ENCODE measurements around the gene ZNF341.

Gene ZNF341

DNA sequence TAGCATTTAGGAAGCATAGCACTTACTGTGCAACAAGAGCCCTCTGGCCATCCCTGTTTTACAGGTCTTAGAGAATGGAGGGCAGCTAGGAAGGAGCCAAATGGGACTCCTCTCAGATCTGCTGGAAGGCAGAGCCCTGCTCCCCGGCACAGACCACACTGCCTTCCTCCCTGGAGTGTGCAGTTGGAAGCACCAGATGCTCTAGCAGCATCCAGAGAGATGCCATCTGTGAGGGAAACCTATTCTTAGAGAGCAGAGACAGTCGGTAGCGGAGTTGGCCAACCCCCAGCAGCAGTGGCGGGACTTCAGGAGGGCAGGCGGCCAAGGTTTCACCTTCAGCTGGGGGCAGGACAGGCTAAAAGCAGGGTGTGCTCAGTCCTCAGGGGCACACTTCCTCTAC is 28.9 kb upstream of the ZNF341 start:
- no peak for DNase-seq (ENCODE audit: low spot score)

DNA sequence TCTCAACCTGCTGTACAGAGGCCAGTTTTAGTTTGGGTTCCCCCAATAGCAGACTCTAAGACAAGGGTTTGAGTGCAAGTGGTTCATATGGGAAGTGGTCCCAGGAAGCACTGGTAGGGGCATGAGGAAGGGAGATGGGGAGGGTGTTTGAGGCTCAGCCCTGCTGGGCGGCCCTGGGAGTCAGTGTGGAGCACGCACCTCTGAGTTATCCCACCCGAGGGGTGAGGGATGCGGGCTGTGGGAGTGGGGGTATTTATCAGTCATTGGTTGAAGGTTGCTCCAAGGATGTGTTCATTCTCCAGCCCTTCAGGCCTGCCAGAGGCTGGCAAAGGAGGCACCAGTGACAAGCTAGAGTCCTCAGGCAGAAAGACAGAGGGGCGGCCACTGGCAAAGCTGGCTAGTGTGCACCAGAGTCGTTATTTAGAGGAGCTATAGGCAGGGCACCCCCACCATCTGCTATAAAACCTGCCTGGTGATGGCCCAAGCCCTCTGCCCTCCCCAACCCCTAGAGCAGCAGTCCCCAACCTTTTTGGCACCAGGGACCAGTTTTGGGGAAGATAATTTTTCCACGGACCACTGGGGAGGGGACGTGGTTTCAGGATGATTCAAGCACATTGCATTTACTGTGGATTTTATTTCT is 28.2 kb upstream of the ZNF341 start:
- DNase-seq (ENCODE audit: low spot score): no peak

DNA sequence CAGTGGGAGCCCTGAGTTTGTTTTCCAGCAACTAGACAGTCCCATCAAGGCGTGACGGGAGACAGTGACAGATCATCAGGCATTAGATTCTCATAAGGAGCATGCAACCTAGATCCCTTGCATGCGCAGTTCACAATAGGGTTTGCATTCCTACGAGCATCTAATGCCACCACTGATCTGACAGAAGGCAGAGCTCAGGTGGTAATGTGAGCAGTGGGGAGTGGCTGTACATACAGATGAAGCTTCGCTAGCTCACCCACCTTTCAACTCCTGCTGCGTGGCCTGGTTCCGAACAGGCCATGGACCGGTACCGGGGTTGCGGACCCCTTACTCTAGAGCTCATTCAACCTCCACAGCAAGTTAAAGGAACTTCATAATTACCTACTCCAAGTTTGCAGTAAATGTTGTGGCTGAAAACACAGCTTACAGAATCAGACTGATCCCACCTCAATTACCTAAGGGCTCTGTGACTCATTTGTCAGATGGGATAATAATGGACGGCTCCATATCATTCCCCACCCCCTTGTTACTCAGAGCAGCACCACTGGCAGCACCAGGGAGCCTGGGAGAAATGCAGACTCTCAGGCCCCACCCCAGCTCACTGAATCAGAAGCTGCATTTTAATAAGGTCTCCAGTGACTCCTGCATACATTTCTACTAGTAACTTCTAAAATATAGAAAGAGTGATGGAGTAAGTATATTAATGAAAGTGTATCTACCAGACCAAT is 27.4 kb upstream of the ZNF341 start:
- no peak for DNase-seq (ENCODE audit: low spot score)

DNA sequence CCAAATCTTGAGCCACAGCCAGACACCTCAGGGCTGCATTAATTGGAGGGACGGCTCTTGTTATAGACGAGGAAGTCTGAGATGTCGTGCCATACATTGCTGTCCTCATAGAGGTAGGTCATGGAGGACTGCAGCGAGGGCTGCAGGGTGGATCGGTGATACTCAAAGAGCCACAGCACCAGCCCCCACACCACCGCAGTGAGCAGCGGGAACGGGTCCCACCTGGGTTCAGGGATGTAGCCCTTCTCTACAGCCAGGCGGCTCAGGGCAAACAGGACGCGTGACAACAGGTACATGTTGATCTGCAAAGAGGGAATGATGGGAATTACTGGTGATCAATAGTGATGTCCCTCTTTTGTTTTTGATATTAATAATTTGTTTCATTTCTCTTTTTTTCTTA is 24.1 kb upstream of the ZNF341 start:
- no peak for DNase-seq (ENCODE audit: low spot score)

DNA sequence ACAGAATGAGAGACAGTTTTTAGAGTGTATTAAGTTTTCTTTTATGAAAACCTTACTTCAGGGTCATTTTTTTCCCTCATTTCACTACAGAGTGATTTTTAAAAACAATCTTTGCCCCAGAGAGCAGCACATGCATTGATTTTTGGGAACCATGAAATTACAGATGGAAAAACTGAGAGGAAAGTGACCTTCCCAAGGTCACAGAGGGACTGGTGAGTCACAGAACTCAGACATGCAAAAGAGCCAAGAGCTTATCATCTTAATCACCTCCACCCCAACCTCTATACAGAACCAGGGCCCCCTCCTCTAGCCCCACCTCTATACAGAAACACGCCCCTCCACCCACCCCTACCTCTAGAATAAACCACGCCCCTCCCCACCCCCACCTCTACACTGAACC is 22.4 kb upstream of the ZNF341 start:
- no peak for DNase-seq (ENCODE audit: low spot score)

DNA sequence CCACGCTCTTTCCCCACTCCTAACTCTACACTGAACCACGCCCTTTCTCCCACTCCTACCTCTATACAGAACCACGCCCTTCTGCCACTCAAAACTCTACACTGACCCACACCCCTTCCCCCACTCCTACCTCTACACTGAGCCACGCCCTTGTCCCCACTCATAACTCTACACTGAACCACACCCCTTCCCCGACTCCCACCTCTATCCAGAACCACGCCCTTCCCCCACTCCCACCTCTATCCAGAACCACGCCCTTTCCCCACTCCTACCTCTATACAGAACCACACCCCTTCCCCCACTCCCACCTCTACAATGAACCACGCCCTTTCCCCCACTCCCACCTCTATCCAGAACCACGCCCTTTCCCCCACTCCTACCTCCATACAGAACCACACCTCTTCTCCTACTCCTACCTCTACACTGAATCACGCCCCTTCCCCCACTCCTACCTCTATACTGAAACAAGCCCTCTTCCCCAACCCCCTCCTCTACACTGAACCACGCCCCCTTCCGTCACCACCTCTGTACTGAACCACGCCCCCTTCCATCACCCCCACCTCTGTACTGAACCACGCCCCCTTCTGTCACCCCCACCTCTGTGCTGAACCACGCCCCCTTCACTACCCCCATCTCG is 21.8 kb upstream of the ZNF341 start:
- DNase-seq (ENCODE audit: low spot score): no peak

DNA sequence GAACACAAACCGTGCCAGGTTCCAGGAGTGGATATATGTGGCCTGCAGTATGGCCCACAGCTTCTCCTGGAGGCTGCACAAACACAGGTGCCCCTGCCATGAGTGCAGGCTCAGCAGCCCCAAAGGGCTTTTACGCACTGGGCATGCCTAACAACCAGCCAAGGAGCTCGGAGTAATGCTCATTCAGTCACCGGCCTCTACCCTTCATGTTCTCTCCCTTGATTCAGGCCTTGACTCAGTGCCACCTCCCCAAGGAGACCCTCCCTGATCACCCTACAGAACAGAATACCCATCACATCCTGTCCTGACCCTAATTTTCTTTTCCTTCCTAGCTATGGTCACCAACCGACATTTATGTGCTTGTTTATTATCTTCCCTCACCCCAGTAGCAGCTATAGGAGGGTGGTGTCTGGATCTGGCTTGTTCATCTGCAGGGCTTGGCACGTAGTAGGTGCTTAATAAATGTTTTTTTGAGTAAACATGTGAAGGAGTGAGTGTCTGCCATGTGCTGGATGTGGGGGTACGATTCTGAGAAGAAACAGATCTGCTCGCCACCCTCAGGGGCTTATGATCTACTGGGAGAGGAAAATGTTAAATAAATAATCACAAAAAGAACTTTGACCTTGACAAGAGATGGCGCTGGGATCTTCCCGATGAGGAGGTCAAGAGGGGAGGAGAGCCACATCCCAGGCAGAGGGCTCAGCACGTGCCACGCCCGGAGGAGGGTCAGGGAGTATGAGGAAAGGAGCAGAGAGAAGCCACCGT is 20.9 kb upstream of the ZNF341 start:
- no peak for DNase-seq (ENCODE audit: low spot score)

DNA sequence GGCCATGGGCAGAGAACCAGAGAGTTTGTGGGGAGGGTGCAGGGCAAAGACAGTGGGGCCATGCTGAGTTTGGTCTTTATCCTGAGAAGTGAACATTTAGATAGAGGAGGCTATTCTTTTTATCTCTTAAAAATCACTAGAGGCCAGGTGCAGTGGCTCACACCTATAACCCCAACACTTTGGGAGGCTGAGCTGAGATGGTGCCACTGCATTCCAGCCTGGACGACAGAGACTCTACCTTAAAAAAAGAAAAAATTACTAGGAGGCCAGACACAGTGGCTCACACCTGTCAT is 20.4 kb upstream of the ZNF341 start:
- DNase-seq (ENCODE audit: low spot score): no peak

DNA sequence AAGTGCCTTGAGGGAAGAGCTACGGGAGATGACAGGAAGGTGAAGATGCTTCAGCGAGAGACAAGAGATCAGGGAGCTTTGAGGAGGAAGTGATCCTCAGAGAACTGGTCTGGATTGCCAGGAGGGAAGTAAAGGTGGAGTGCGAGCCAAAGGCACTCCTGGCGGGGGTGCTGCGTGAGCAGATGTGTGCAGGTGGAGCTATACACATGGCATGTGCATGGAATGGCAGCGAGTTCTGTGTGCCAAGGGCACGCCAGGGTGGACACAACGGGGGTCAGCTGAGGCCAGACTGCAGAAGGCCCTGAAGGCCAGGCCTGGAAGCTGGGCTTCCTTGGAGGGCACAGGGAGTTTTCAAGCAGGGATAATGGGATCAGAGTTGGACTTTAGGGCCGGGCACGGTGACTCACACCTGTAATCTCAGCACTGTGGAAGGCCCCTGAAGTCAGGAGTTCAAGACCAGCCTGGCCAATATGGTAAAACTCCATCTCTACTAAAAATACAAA is 17.9 kb upstream of the ZNF341 start:
- no peak for DNase-seq (ENCODE audit: low spot score)

DNA sequence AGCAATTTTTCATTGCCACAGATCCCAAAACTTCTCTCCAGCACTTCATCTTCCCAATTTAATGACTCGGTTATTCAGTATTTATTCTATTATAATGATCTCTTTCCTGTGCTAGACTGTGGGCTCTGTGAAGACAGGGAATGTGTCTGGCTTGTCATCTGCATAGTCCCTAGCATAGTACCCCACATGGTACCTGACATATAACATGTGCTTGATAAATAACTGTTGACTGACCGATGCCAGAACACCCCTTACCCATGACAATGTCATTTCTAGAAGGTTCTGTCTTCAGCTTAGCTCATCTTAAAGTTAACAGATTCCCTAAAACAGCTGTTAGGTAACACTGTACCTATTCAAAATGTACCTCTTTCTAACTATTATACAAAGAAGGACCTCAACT is 15.3 kb upstream of the ZNF341 start:
- DNase-seq (ENCODE audit: low spot score): no peak

DNA sequence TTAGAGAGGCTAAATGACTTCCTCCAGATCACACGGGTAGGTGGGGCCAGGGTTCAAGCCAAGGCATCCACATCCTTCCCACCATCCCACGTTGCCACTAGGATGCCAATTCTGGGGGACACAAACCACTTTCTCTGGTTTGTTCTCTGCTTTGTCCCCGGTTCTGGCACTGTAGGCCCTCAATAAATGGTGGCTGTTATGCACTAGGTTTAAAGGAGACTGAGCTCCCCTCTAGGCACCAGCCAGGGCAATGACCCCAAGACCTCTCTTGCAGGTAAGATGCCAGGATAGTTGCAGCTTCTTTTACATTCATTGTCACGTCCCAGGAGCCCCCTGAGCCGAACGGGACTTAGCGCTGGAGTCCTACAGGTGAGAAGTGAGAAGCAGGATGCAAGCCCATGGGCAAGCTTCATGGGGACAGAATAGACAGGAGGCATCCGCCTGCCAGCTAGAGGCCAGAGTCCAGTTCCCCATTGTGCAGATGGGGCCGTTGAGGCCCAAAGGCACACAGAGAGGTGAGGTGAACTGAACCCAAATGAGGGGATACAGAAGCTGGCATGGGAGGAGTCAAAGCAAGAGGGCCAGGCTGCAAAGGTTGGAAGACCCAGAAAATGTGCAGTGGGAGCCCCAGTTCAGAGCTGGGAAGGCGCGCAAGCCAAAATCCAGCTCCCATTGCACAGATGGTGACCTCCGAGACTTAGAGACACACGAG is 12.4 kb upstream of the ZNF341 start:
- DNase-seq (ENCODE audit: low spot score): no peak

DNA sequence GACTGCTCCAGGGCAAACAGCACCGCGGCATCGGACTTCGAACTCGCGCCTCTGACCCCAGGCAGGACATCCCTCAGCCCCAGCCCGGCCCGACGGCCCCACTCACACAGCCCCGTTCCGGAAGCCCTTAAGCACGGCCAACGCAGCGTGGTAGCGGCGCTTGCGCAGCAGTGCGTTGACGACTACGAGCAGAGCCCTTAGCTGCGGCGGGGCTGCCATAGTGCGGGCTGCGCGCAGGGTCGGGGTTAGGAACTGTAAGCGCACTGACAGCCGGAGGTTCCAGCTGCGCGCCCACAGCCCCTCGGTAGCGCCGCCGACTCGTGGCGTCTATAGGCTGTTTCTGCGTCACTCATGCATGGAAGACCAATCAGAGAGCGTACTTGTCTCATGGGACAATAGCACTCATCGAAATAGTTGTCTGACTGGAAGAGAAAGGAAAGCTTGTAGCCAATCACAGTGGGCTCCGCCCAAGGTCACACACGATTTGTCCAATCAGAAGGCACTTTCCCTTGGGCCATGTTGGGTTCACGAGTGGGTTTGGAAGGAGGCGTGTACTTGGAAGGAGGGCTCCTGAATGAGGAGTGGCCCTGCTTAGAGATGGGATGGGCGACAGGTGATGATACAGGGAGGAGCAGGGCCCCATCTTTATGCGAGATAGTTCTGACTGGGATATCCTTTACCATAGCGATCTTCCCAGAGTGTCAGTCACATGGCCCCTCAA is 11.6 kb upstream of the ZNF341 start, which contains the start of gene PXMP4:
Gene PXMP4 (minus strand): TSS at position 322 of the 721 bp plus-strand sequence. CDS start 103 bp downstream, at position 219.
- DNase-seq (ENCODE audit: low spot score): peak; percentile 97

DNA sequence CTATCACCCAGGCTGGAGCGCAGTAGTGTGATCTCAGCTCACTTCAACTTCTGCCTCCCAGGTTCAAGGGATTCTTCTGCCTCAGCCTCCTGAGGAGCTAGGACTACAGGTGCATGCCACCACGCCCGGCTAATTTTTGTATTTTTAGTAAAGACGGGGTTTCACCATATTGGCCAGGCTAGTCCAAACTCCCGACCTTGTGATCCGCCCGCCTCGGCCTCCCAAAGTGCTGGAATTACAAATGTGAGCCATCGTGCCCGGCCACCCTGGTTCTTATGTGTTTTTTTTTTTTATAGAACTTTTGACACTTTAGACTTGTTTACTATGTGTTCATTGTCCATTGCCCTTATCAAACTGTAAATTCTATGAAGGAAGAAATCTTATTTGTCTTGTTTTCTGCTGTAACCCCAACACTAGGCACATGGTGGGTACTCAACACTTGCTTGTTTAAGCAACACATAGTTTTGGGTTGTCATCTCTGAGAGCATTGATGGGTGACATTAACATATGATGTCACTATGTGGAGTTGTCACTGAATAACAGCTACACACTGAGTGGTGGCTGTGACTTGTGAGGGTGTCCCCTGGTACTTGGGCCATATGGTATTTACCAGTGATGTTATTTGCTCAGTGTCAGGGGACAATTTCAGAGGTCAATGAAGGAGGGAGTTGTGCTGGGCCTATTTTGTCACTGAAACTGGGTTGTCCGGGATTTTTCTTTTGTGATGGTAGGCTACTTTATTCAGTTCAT is 10.2 kb upstream of the ZNF341 start:
- no peak for DNase-seq (ENCODE audit: low spot score)

DNA sequence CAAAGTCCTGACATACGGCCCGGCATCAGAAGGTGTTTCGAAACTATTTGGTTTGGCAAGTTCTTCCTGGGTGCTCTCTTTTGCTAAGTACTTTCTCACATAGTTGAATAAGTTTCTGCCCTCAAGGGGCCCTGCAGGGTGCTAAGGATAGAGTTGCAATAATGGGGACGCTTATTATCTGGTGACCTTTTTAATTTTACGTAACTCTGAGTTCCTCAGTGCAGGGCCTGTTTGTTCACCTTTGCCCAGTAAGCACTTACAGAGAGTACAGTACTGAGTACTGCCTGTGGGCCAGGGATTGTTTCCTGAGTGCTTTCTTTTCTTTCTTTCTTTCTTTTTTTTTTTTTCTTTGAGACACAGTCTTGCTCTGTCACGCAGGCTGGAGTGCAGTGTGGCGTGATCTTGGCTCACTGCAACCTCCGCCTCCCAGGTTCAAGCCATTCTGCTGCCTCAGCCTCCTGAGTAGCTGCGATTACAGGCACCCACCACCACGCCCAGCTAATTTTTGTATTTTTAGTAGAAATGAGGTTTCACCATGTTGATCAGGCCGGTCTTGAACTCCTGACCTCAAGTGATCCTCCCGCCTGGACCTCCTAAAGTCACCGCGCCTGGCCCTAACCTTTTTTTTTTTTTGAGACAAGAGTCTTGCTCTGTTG is 7.2 kb upstream of the ZNF341 start:
- DNase-seq (ENCODE audit: low spot score): no peak

DNA sequence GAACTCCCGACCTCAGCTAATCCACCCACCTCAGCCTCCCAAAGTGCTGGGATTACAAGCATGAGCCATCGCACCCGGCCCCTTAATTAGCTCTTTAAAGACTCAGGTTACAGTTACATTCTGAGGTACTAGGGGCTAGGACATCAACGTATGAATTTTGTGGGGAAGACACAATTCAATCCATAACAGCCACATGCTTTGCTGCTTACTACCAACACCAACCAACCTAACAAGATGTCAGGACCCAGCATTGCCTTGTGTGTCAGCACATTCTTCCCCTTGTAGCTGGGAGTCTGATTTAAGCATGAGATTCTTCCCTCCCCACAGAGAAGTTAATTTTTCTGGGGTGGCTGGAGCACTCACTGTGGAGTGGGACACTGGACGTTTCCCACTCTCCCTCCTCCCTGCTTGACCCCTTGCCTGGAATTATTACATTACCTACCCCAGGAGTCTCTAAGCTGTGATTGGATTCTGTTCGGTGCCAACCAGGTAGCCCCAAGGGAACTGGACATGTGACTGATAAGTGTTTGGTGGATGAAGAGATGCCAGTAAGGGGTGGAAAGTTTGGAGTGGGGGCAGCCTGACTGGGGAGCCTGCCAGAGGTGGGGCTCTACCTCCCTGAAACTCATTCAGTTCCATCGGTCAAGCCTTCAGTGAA is 6.1 kb upstream of the ZNF341 start:
- DNase-seq (ENCODE audit: low spot score): no peak

DNA sequence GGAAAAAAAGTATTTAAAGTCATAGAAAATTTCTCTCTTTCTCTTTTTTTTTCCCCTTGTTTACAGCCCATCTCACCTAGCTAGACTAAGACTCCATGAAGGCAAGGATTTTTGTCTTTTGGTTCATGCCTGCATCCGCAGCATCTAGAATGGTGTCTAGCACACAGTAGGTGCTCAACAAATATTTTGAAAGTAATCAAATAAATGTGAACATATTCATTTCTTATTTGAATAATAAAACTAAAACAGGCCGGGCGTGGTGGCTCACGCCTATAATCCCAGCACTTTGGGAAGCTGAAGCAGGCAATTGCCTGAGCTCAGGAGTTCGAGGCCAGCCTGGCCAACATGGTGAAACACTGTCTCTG is 4.7 kb upstream of the ZNF341 start:
- no peak for DNase-seq (ENCODE audit: low spot score)

DNA sequence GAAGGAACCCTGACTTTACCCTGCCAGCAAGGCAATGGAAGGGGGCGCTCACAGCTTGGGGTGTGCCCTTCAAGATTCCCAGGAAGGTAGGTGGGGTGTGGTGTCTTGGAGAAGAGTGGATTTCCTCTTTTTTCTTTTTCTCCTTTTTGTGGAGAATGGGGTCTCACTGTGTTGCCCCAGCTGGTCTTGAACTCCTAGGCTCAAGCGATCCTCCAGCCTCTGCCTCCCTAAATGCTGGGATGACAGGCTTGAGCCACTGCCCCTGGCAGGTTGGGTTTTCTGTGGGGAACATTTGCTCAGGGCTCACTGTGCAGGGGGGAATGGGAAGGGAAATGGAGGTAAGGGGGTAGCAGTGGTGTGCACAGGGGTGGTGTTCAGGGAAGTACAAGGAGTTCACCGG is 4.0 kb upstream of the ZNF341 start:
- no peak for DNase-seq (ENCODE audit: low spot score)

DNA sequence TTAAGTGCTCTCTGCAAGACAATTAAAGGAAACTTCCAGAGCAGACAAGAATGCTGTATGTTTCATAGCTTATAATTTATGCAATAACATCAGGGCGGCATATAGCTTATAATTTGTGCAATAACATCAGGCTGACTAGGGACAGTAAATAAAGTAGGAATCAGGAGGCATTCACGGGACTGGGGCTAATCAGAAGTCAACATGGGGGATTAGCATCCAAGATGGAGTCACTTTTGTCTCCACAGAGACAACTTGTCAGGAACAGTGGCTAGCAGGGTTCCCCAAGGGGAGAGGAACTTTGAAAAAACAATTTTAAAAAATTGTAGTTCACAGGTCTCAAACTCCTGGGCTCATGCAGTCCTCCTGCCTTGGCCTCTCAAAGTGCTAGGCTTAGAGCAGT is 3.3 kb upstream of the ZNF341 start:
- no peak for DNase-seq (ENCODE audit: low spot score)

DNA sequence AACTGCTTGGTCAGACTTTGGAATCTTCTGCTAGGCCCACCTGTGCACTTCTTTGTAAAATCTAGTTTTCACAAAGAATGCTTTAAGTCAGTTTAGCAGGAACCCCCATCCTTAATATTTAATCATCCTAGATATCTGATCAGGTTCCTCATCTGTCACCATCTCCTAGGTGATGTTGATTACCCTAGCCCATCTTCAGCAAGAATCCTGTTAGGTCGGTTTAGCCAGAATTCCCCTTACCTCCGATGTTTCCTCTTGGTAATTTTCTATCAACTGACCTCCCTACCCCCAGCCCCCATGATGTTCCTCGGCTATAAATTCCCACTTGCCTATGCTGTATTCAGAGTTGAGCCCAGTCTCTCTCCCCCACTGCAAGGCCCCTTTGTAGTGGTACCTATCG is 2.7 kb upstream of the ZNF341 start:
- DNase-seq (ENCODE audit: low spot score): no peak

Data from activated CD4-positive, alpha-beta T cell treated with anti-CD3 and anti-CD28 coated beads, Interleukin-2, Interleukin-4, amounts not matched to agents 100 ng/mL and 50 ng/mL, durations not matched to agents 16 hours and 8 hours (primary cell).